ENCODE results near the gene ELFN2.

- TF ChIP-seq SIN3A (IDR thresholded peaks at IDR 0.05; ENCODE audit: borderline replicate concordance, low read depth, low read length) (no peak), KLF12 (CRISPR knock-in tag; IDR thresholded peaks at IDR 0.05; ENCODE audit: borderline replicate concordance) (no peak), ZNF549 (CRISPR knock-in tag; IDR thresholded peaks at IDR 0.05) (no peak), REST (IDR thresholded peaks at IDR 0.05; ENCODE audit: borderline replicate concordance in 1 of 2, low read depth in 1 of 2, low read length in 2 of 2) (no peak), CTCF (CRISPR knock-in tag; IDR thresholded peaks at IDR 0.05) (no peak), ZNF761 (CRISPR knock-in tag; conservative IDR thresholded peaks at IDR 0.05) (no peak), SMAD1 (CRISPR knock-in tag; IDR thresholded peaks at IDR 0.05; ENCODE audit: borderline replicate concordance, low read depth) (no peak), POLR2AphosphoS5 (IDR thresholded peaks at IDR 0.05; ENCODE audit: low read depth, low read length) (no peak), TCF12 (IDR thresholded peaks at IDR 0.05) (no peak), TCF12 (CRISPR knock-in tag; IDR thresholded peaks at IDR 0.05) (no peak), ZNF740 (CRISPR knock-in tag; IDR thresholded peaks at IDR 0.05) (no peak), CHD4 (IDR thresholded peaks at IDR 0.05; ENCODE audit: borderline replicate concordance, low read length) (no peak)
Observed at GRCh38 chr22:37455896-37456295, 28.6 kb upstream of the ELFN2 start.

All from HepG2 (cell line).